Kidney (tissue), 14 donors: ENCODE results near the gene MCHR2. TPM values are rescaled to one million over a fixed set of nuclear protein-coding genes. Genes with fewer than 3 reads are reported as not detected.

Experiments used
- DNase-seq, 5 donors: peaks; one replicate each; pipeline ENCODE4 v3.0.0-alpha.2; 2013 to 2020
- FAIRE-seq: peaks from 2 replicates; lab custom pipeline; 2012; peaks lifted over from hg19 to GRCh38; lab: Jason Lieb, UNC
- H3K27ac ChIP-seq, 2 donors: one replicate each; pipeline ENCODE4 v1.7.0; 2013; ENCODE audit warnings: low read depth in 2 of 2, low read length in 2 of 2, inconsistent platforms in 1 of 2
- H3K27me3 ChIP-seq: one replicate; pipeline ENCODE4 v1.7.1; 2013; ENCODE audit warnings: low read length, inconsistent platforms; ENCODE audit not compliant: control insufficient read depth, insufficient read depth
- H3K36me3 ChIP-seq, 3 donors: one replicate each; pipeline versions ENCODE4 v1.7.0 to v1.7.1; 2013; ENCODE audit warnings: low read length in 3 of 3, control low read depth in 1 of 3, inconsistent platforms in 1 of 3; ENCODE audit not compliant: insufficient read depth in 3 of 3, control insufficient read depth in 2 of 3
- H3K4me1 ChIP-seq, 3 donors: one replicate each; pipeline versions ENCODE4 v1.7.0 to v1.7.1; 2013; ENCODE audit warnings: low read length in 3 of 3, inconsistent platforms in 1 of 3, low read depth in 1 of 3; ENCODE audit not compliant: control insufficient read depth in 2 of 3, insufficient read depth in 2 of 3
- H3K4me3 ChIP-seq, 3 donors: one replicate each; pipeline versions ENCODE4 v1.7.0 to v1.8.1; 2013; ENCODE audit warnings: low read length in 3 of 3, control low read depth in 1 of 3, inconsistent platforms in 1 of 3
- H3K9ac ChIP-seq, 3 donors: one replicate each; pipeline versions ENCODE4 v1.7.0 to v1.7.1; 2013; ENCODE audit warnings: low read length in 3 of 3, control low read depth in 1 of 3, inconsistent platforms in 1 of 3
- H3K9me3 ChIP-seq, 3 donors: one replicate each; pipeline versions ENCODE4 v1.7.0 to v1.7.1; 2013; ENCODE audit warnings: low read length in 3 of 3, control low read depth in 1 of 3, inconsistent platforms in 1 of 3; ENCODE audit not compliant: control insufficient read depth in 2 of 3, insufficient read depth in 1 of 3
- CTCF ChIP-seq: IDR thresholded peaks from 3 replicates; pipeline ENCODE4 v1.5.1; 2012; ENCODE audit warnings: mild to moderate bottlenecking, moderate library complexity, borderline replicate concordance; ENCODE audit not compliant: insufficient read depth; ENCODE audit errors: extremely low read depth
- intact Hi-C: fragments of 100-400 bp; cut with DNase I; formaldehyde crosslinking; loops from one replicate; pipeline ENCODE4 v1.11.1; 2022
- polyA plus RNA-seq: library from polyadenylated mRNA; stranded (reverse); fragments of 350-450 nt; fragmentation: Illumina TruSeq; extraction: RNeasy Lipid Tissue Mini Kit (QIAGEN cat#74804); gene quantifications from one replicate; pipeline ENCODE4 v1.2.3, GENCODE V29; 2014; ENCODE audit warnings: low read depth, low replicate concordance; ENCODE audit not compliant: insufficient read depth
- total RNA-seq: library from RNA; stranded (reverse); fragmentation: NEBNext Ultra II Directional; extraction: Animal tissue kit (Norgen Biotek cat#: 25700); gene quantifications from one replicate; pipeline ENCODE4 v1.2.1, GENCODE V29; 2021
- donor health status: control.
- donor health status: control.
- donor health status: control.
- donor health status: control.
- donor health status: control.
- donor health status: DM: yes; HTN: yes; CAD: no.
- donor health status: Normal renal cell carcinoma (clear cell type).

MCHR2 gene
- total and polyA plus RNA-seq, 2 donors from 2014 or later: not detected

DNA sequence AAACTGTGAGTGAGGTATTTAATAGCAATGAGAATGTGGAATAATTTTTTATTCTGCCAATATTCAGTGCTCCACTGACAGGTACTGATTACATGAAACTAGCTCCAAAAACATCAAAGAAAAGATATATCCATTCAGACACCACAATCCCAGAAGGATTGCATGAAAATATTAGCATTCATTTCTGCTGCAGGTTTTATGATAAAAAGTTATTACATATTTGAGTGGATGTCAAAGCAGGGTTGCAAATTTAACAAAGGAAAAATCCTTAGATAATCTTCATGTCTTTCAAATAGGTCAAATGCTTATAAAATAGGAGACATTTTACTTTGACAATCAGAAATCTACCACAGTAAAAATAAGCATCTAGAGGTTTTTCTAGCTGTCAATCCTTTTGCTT, 13.3 kb downstream of the MCHR2 start:
- Histone ChIP-seq H3K36me3 (no peaks in the 10 kb centered on the region), H3K27ac (no peak overlapping the region), H3K9ac (no peak overlapping the region), H3K27me3 (no peaks in the 10 kb centered on the region), H3K4me3 (no peak overlapping the region), H3K4me1 (no peaks in the 10 kb centered on the region), H3K9me3 (no peaks in the 10 kb centered on the region)
- intact Hi-C loops: no loop called here
- FAIRE-seq (no peak), DNase-seq (no peak)
- no peak for TF ChIP-seq CTCF

DNA sequence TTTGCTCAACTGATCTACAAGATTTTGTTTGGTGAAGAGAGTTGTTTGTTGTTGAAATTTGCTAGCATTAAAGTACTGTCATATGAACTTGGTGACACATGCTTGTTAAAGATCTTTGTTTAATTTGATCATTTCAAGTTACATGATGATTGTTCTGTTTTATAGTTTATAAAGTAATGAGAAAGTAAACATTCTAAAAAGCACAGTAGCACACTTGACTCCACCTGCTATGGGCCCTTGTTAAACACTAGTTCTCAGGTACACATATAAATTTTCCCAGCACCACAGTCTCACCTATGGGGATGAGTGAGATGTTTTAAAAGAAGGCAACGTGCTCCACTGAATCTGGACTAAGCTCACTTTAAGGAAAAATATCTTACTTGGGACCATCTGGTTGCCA, 14.1 kb downstream of the MCHR2 start:
- Histone ChIP-seq H3K27ac (no peak overlapping the region), H3K4me3 (no peak overlapping the region), H3K4me1 (no peaks in the 10 kb centered on the region), H3K36me3 (no peaks in the 10 kb centered on the region), H3K9me3 (no peaks in the 10 kb centered on the region), H3K27me3 (no peaks in the 10 kb centered on the region), H3K9ac (no peak overlapping the region)
- intact Hi-C loops: no loop called here
- DNase-seq: no peak
- TF ChIP-seq CTCF: no peak
- FAIRE-seq: no peak

- no peak for TF ChIP-seq CTCF
- intact Hi-C loops: no loop called here
- no peaks in the 10 kb centered on the region for H3K9me3 ChIP-seq
- no peak overlapping the region for H3K4me3 ChIP-seq
- no peak for FAIRE-seq
- H3K4me1 ChIP-seq: no peaks in the 10 kb centered on the region
- no peaks in the 10 kb centered on the region for H3K36me3 ChIP-seq
- H3K9ac ChIP-seq: no peak overlapping the region
- no peak overlapping the region for H3K27ac ChIP-seq
- H3K27me3 ChIP-seq: no peaks in the 10 kb centered on the region
- DNase-seq: no peak
These were observed 27.0 kb downstream of the MCHR2 start for GRCh38 chr6:99967052-99967451.

DNA sequence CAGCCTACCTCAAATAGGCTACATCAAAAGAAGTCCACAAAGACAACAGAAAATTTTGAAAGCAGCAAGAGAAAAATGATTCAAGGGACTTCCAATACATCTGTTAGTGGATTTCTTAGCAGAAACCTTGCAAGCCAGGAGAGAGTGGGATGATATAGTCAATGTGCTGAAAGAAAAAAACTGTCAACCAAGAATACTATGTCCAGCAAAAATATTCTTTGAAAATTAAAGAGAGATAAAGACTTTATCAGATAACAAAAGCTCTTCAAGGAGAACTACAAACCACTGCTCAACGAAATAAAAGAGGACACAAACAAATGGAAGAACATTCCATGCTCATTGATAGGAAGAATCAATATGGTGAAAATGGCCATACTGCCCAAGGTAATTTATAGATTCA, 34.0 kb downstream of the MCHR2 start:
- Histone ChIP-seq H3K4me1 (no peaks in the 10 kb centered on the region), H3K4me3 (no peak overlapping the region), H3K36me3 (no peaks in the 10 kb centered on the region), H3K9ac (no peak overlapping the region), H3K27me3 (no peaks in the 10 kb centered on the region), H3K27ac (no peak overlapping the region), H3K9me3 (peaks cover 0 to 4% (median 3%) of the 10 kb centered on the region in 3 donors)
- intact Hi-C loops: no loop called here
- FAIRE-seq: no peak
- no peak for TF ChIP-seq CTCF
- no peak for DNase-seq
